Left kidney (tissue), 2 donors: Measurements from ENCODE around the gene SLC35A2. TPM values are rescaled to one million over a fixed set of nuclear protein-coding genes. Genes with fewer than 3 reads are reported as not detected.
"Not testable (repeated sequence)": the region's sequence is repeated elsewhere in the genome, so short reads cannot be mapped to it uniquely, and the experiment has no call there.

Source experiments
- DNase-seq: peaks from one replicate; pipeline ENCODE4 v3.0.0-alpha.2; 2013
- polyA plus RNA-seq: library from polyadenylated mRNA; unstranded; fragments of 120-200 nt; gene quantifications from one replicate; pipeline ENCODE4 v1.2.1, GENCODE V29; 2013; ENCODE audit not compliant: insufficient read length

SLC35A2 gene
- polyA plus RNA-seq, 1 donor = 27.2 TPM

DNA sequence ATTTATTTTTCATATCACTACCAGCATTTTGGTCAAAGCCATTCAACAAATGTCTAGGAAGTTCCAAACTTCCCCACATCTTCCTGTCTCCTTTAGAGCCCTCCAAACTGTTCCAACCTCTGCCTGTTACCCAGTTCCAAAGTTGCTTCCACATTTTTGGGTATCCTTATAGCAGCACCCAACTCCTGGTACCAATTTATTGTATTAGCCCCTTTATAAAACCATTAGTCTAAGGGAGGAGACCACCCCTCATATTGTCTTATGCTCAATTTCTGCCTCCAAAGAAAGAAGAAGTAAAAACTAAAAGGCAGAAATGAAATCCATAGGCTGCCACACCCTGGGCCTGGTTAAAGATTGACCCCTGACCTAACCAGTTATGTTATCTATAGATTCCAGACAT lies 58.0 kb downstream of the SLC35A2 start:
- not testable (repeated sequence) for DNase-seq

Other genes with a start within 250 kb of the SLC35A2 start
- 2.6 TPM for gene WAS, start 227.8 kb downstream of the SLC35A2 start, polyA plus RNA-seq
- 8.0 TPM for gene SUV39H1, start 214.9 kb downstream of the SLC35A2 start, polyA plus RNA-seq
- gene GLOD5, start 149.9 kb downstream of the SLC35A2 start, polyA plus RNA-seq = 0.81 TPM
- 0.48 TPM for gene GATA1, start 125.1 kb downstream of the SLC35A2 start, polyA plus RNA-seq
- gene HDAC6, start 109.6 kb downstream of the SLC35A2 start, polyA plus RNA-seq = 206 TPM
- not detected for gene ERAS, start 85.1 kb downstream of the SLC35A2 start, polyA plus RNA-seq
- gene PCSK1N, start 76.0 kb downstream of the SLC35A2 start, polyA plus RNA-seq = 11.5 TPM
- gene TIMM17B, start 13.9 kb downstream of the SLC35A2 start, polyA plus RNA-seq = 33.7 TPM
- 75.5 TPM for gene PQBP1, start 13.7 kb downstream of the SLC35A2 start, polyA plus RNA-seq
- gene PIM2, start 7.4 kb upstream of the SLC35A2 start, polyA plus RNA-seq = 6.6 TPM
- gene OTUD5, start 46.0 kb upstream of the SLC35A2 start, polyA plus RNA-seq = 67.2 TPM
- 3.1 TPM for gene KCND1, start 60.2 kb upstream of the SLC35A2 start, polyA plus RNA-seq
- gene GRIPAP1, start 90.6 kb upstream of the SLC35A2 start, polyA plus RNA-seq = 72.9 TPM
- 32.2 TPM for gene TFE3, start 131.7 kb upstream of the SLC35A2 start, polyA plus RNA-seq
- gene CCDC120, start 147.4 kb upstream of the SLC35A2 start, polyA plus RNA-seq = 11.7 TPM
- 32.1 TPM for gene PRAF2, start 162.4 kb upstream of the SLC35A2 start, polyA plus RNA-seq
- gene WDR45, start 168.2 kb upstream of the SLC35A2 start, polyA plus RNA-seq = 57.9 TPM
- gene GPKOW, start 212.1 kb upstream of the SLC35A2 start, polyA plus RNA-seq = 21.4 TPM